HepG2 (cell line): ENCODE measurements around the gene SF3A2. TPM values are rescaled to one million over a fixed set of nuclear protein-coding genes. Genes with fewer than 3 reads are reported as not detected.
A peak's percentile ranks its signal among the peaks of the same experiment; 100 is the strongest.

Experiments
- ATAC-seq: fragments of 200-7000 bp; cut with Tn5 transposase; 3 replicates; pipeline ENCODE4 v1.9.1; 2020; ENCODE audit warnings: mild to moderate bottlenecking, moderate library complexity
- BruUV-seq: library from RNA; stranded (reverse); fragments of 400-500 nt; replicated peaks from 2 replicates; lab custom pipeline; 2021; lab: Mats Ljungman, UMichigan
- CTCF ChIA-PET: fragments of 300-600 bp; formaldehyde crosslinking; extraction: SDS; loops from one replicate; lab custom pipeline; 2021; ENCODE audit warnings: low total read pairs, inconsistent platforms, low intra/inter-chr PET ratio; lab: Yijun Ruan, JAX
- POLR2A ChIA-PET: fragments of 350-600 bp; sonication (Branson Sonifier 250); formaldehyde crosslinking; loops from one replicate; lab custom pipeline; 2020; ENCODE audit warnings: antibody characterized with exemption, inconsistent platforms; lab: Yijun Ruan, JAX
- DNase-seq: peaks from one replicate; pipeline ENCODE4 v3.0.0-alpha.2; 2015; ENCODE audit warnings: low spot score
- FAIRE-seq: peaks from 3 replicates; lab custom pipeline; 2011; peaks lifted over from hg19 to GRCh38; lab: Jason Lieb, UNC
- H2AFZ ChIP-seq: one replicate; pipeline ENCODE4 v1.6.1; 2011; ENCODE audit warnings: low read length, inconsistent platforms
- H3K27ac ChIP-seq: fragments of 300-600 bp; 3 replicates; pipeline ENCODE4 v1.8.0; 2011; ENCODE audit warnings: mixed run types, mild to moderate bottlenecking, mixed read lengths, low read length, inconsistent platforms; ENCODE audit not compliant: insufficient read depth; ENCODE audit errors: extremely low read length
- H3K27me3 ChIP-seq, 2 experiments: fragments of 200-600 bp in 1 of 2; 2 replicates in 1 of 2; 3 replicates in 1 of 2; pipeline versions ENCODE4 v1.6.0 to v1.8.0; 2011; ENCODE audit warnings: low read length in 2 of 2, mild to moderate bottlenecking in 2 of 2, moderate library complexity in 2 of 2, inconsistent platforms in 1 of 2; ENCODE audit not compliant: insufficient read depth in 2 of 2, control insufficient read depth in 1 of 2
- H3K36me3 ChIP-seq, 2 experiments: fragments of 200-600 bp in 1 of 2; replicated peaks in 1 of 2; 2 replicates in 1 of 2; 3 replicates in 1 of 2; pipeline versions ENCODE4 v1.5.1 to v1.8.0; 2011; ENCODE audit warnings: low read length in 2 of 2, inconsistent platforms in 1 of 2; ENCODE audit not compliant: insufficient read depth in 2 of 2, control insufficient read depth in 1 of 2
- H3K4me1 ChIP-seq: 2 replicates; pipeline ENCODE4 v1.5.1; 2012; ENCODE audit warnings: low read length, inconsistent platforms; ENCODE audit not compliant: insufficient read depth
- H3K4me2 ChIP-seq: 2 replicates; pipeline ENCODE4 v1.6.0; 2011; ENCODE audit warnings: low read depth, low read length, inconsistent platforms
- H3K4me3 ChIP-seq, 3 experiments: fragments of 200-600 bp in 1 of 3; sonication (generic), shearing (Covaris generic) in 1 of 3; replicated peaks in 1 of 3; 2 replicates each; pipeline ENCODE4 v1.5.1; 2011 to 2016; ENCODE audit warnings: low read length in 3 of 3, inconsistent platforms in 2 of 3, low read depth in 2 of 3, mild to moderate bottlenecking in 2 of 3, control low read depth in 1 of 3, mixed read lengths in 1 of 3; ENCODE audit not compliant: insufficient read depth in 1 of 3
- H3K79me2 ChIP-seq: one replicate; pipeline ENCODE4 v1.6.1; 2011; ENCODE audit warnings: low read length, inconsistent platforms; ENCODE audit not compliant: insufficient read depth
- H3K9ac ChIP-seq: 2 replicates; pipeline ENCODE4 v1.6.0; 2011; ENCODE audit warnings: mild to moderate bottlenecking, low read depth, low read length, inconsistent platforms; ENCODE audit not compliant: insufficient read depth
- H3K9me3 ChIP-seq: 2 replicates; pipeline ENCODE4 v1.5.1; 2012; ENCODE audit warnings: mild to moderate bottlenecking, low read length
- H4K20me1 ChIP-seq: 2 replicates; pipeline ENCODE4 v1.6.0; 2011; ENCODE audit warnings: inconsistent platforms, mild to moderate bottlenecking, low read length, moderate library complexity; ENCODE audit not compliant: insufficient read depth
- AHR ChIP-seq: IDR thresholded peaks from 2 replicates; pipeline ENCODE4 v1.6.1; 2018; ENCODE audit warnings: missing genetic modification reagents, missing compliant biosample characterization
- ATF4 ChIP-seq, 2 experiments: fragments of 450-650 bp in 1 of 2; sonication (generic) in 1 of 2; formaldehyde crosslinking; IDR thresholded peaks; 2 replicates each; pipeline versions ENCODE4 v1.5.0 to v1.8.0; 2020 to 2022; ENCODE audit warnings: mild to moderate bottlenecking in 1 of 2, missing genetic modification reagents in 1 of 2
- CREBL2 ChIP-seq: sonication (generic); formaldehyde crosslinking; IDR thresholded peaks from 2 replicates; pipeline ENCODE4 v1.8.1; 2023; ENCODE audit warnings: missing genetic modification reagents, mild to moderate bottlenecking, borderline replicate concordance
- EHMT2 ChIP-seq: fragments of 200-600 bp; sonication (generic); IDR thresholded peaks from 2 replicates; pipeline ENCODE4 v1.7.0; 2017; ENCODE audit warnings: antibody characterized with exemption, low read depth, low read length, borderline replicate concordance
- KLF6 ChIP-seq: IDR thresholded peaks from 2 replicates; pipeline ENCODE4 v1.8.0; 2016; ENCODE audit warnings: missing biosample characterization, missing genetic modification reagents
- MXI1 ChIP-seq: IDR thresholded peaks from 3 replicates; pipeline ENCODE4 v1.6.1; 2012; ENCODE audit warnings: low read depth, low read length, inconsistent platforms, borderline replicate concordance
- PREB ChIP-seq: sonication (generic); formaldehyde crosslinking; IDR thresholded peaks from 2 replicates; pipeline ENCODE4 v1.4.0; 2020; ENCODE audit warnings: missing genetic modification reagents
- SRSF1 ChIP-seq: fragments of 200-400 bp; formaldehyde crosslinking; optimal IDR thresholded peaks from 2 replicates; pipeline ENCODE3; 2017; ENCODE audit warnings: mild to moderate bottlenecking, low read depth, low read length, moderate library complexity
- XRCC5 ChIP-seq: fragments of 200-400 bp; formaldehyde crosslinking; optimal IDR thresholded peaks from 2 replicates; pipeline ENCODE3; 2017; ENCODE audit warnings: mild to moderate bottlenecking, low read length
- ZBTB20 ChIP-seq: sonication (generic); formaldehyde crosslinking; IDR thresholded peaks from 2 replicates; pipeline ENCODE4 v1.8.1; 2023; ENCODE audit warnings: missing genetic modification reagents, low read depth, mild to moderate bottlenecking, borderline replicate concordance
- ZNF335 ChIP-seq: sonication (generic); formaldehyde crosslinking; IDR thresholded peaks from 2 replicates; pipeline ENCODE4 v1.4.0; 2020; ENCODE audit warnings: missing genetic modification reagents
- ZNF33A ChIP-seq: sonication (generic); formaldehyde crosslinking; IDR thresholded peaks from 2 replicates; pipeline ENCODE4 v1.5.1; 2020; ENCODE audit warnings: missing genetic modification reagents, mild to moderate bottlenecking, moderate library complexity, borderline replicate concordance
- ZNF382 ChIP-seq: sonication (generic); formaldehyde crosslinking; IDR thresholded peaks from 2 replicates; pipeline ENCODE4 v1.5.0; 2020; ENCODE audit warnings: missing genetic modification reagents, mild to moderate bottlenecking, borderline replicate concordance
- ZNF432 ChIP-seq: sonication (generic); formaldehyde crosslinking; IDR thresholded peaks from 2 replicates; pipeline ENCODE4 v1.5.0; 2020; ENCODE audit warnings: missing genetic modification reagents, mild to moderate bottlenecking, borderline replicate concordance
- ZNF687 ChIP-seq: sonication (generic); formaldehyde crosslinking; IDR thresholded peaks from 2 replicates; pipeline ENCODE4 v1.5.1; 2020; ENCODE audit warnings: mild to moderate bottlenecking, missing genetic modification reagents, moderate library complexity
- WGBS: methylation state at CpG from one replicate; pipeline ENCODE4 v1.1.6; 2017; ENCODE audit warnings: low lambda C conversion rate; 5-methylcytosine and 5-hydroxymethylcytosine counted together
- in situ Hi-C: cut with HindIII; loops from 2 replicates; pipeline ENCODE4 v1.10.0; 2017; ENCODE audit warnings: low pct_unique_long_range_greater_than_20kb; ENCODE audit not compliant: extremely low pct_ligation_motif_present
- intact Hi-C: fragments of 100-400 bp; cut with micrococcal nuclease; formaldehyde crosslinking; loops from one replicate; pipeline ENCODE4 v1.10.0; 2022; ENCODE audit not compliant: unreplicated experiment
- polyA plus RNA-seq, 8 experiments: library from polyadenylated mRNA; depleted of rRNA in 3 of 8; stranded (reverse) in 7 of 8; unstranded in 1 of 8; fragments of >200 nt; fragmentation: Illumina TruSeq in 4 of 8; extraction: Trizol in 4 of 8; gene quantifications; 2 replicates each; pipeline versions ENCODE4 v1.2.1 to v1.2.3, GENCODE V29; 2011 to 2016; ENCODE audit warnings: low read depth in 4 of 8, missing spikeins in 1 of 8, mixed read lengths in 1 of 8; ENCODE audit not compliant: insufficient read depth in 1 of 8
- total RNA-seq, 5 experiments: library from RNA; depleted of rRNA; stranded (reverse); fragments of >200 nt; fragmentation: Illumina TruSeq; extraction: Trizol; gene quantifications; 2 replicates each; pipeline ENCODE4 v1.2.3, GENCODE V29; 2016; ENCODE audit warnings: low read depth in 1 of 5

The SF3A2 gene
- total and polyA plus RNA-seq, 2 of the 13 experiments (the other 11 are each of a cell fraction or from before 2014, with no cell fraction given) = 8.6 to 8.8 TPM

- no peak within 1 kb of the TSS for H3K9ac ChIP-seq
- no peak for FAIRE-seq
- POLR2A ChIA-PET = no interaction called here
- H3K36me3 ChIP-seq = no peaks in the 10 kb centered on the region
- DNase-seq = no peak
- no peak within 1 kb of the TSS for H2AFZ ChIP-seq
- intact Hi-C loops (no loop called here), in situ Hi-C loops (no loop called here)
- WGBS = 30% methylated on average over 20 of the region's 41 CpGs
- H3K4me1 ChIP-seq = peaks cover 21% of the 10 kb centered on the region
- H3K4me2 ChIP-seq = peak within 1 kb of the TSS; percentile 62; the same call in 1 of the 2 replicates
- no peak within 1 kb of the TSS for H3K27ac ChIP-seq
- peaks cover 2% of the 10 kb centered on the region; the same call in 1 of the 2 replicates for H4K20me1 ChIP-seq
- H3K9me3 ChIP-seq = no peaks in the 10 kb centered on the region
- peak; percentile 70 for ATAC-seq
- no peaks in the 10 kb centered on the region for H3K79me2 ChIP-seq
- CTCF ChIA-PET = no interaction called here
- no TSS peak for BruUV-seq
- H3K4me3 ChIP-seq = peak within 1 kb of the TSS in 2 of 3 experiments; percentile 23 to 57; a peak in 3 of 6 replicates
- peaks cover 2 to 33% of the 10 kb centered on the region in 2 experiments; a peak in 4 of 5 replicates for H3K27me3 ChIP-seq
- peak; percentile 63 for TF ChIP-seq SRSF1
- no peak for TF ChIP-seq EHMT2
- TF ChIP-seq ZBTB20 (CRISPR knock-in tag) = no peak
- peak; percentile 66 for TF ChIP-seq ZNF687 (CRISPR knock-in tag)
- no peak for TF ChIP-seq MXI1
- TF ChIP-seq ZNF432 (CRISPR knock-in tag) = no peak
- no peak for TF ChIP-seq KLF6
- no peak for TF ChIP-seq XRCC5
- TF ChIP-seq PREB (CRISPR knock-in tag) = no peak
- no peak for TF ChIP-seq ZNF335 (CRISPR knock-in tag)
- TF ChIP-seq AHR (CRISPR knock-in tag) = no peak
- no peak for TF ChIP-seq ZNF382 (CRISPR knock-in tag)
- TF ChIP-seq ATF4 (CRISPR knock-in tag; IDR thresholded peaks at IDR 0.05) = no peak
- TF ChIP-seq CREBL2 (CRISPR knock-in tag) = no peak
- TF ChIP-seq ZNF33A = no peak
Measured at GRCh38 chr19:2282062-2282861, 45.6 kb downstream of the SF3A2 start, which contains the start of gene PEAK3. Gene PEAK3 (minus strand): TSS chr19:2282175. CDS start chr19:2280931, 1,244 bp downstream.
